Neutrophil (primary cell): ENCODE results near the gene FZD1.

ENCODE experiments used
- H3K27ac ChIP-seq: fragments of 200-600 bp; sonication (generic); 2 replicates; pipeline ENCODE4 v1.5.1; 2016; ENCODE audit warnings: mild to moderate bottlenecking, moderate library complexity
- H3K27me3 ChIP-seq: fragments of 200-600 bp; sonication (generic); 2 replicates; pipeline ENCODE4 v1.6.0; 2016; ENCODE audit warnings: mild to moderate bottlenecking
- H3K36me3 ChIP-seq: fragments of 200-600 bp; sonication (generic); 2 replicates; pipeline ENCODE4 v1.5.1; 2017
- H3K4me1 ChIP-seq, 2 experiments: fragments of 200-600 bp in 1 of 2; sonication (generic) in 1 of 2; 1 replicate in 1 of 2; 2 replicates in 1 of 2; pipeline versions ENCODE4 v1.5.1 to v1.6.1; 2013 to 2016; ENCODE audit warnings: low read depth in 1 of 2, low read length in 1 of 2, mild to moderate bottlenecking in 1 of 2, moderate library complexity in 1 of 2; ENCODE audit not compliant: control insufficient read depth in 1 of 2, insufficient read depth in 1 of 2
- H3K4me3 ChIP-seq, 2 experiments: fragments of 200-600 bp in 1 of 2; sonication (generic) in 1 of 2; 1 replicate in 1 of 2; 2 replicates in 1 of 2; pipeline ENCODE4 v1.5.1; 2013 to 2016; ENCODE audit warnings: low read depth in 1 of 2, low read length in 1 of 2, mild to moderate bottlenecking in 1 of 2, moderate library complexity in 1 of 2
- H3K9me3 ChIP-seq: fragments of 200-600 bp; sonication (generic); 2 replicates; pipeline ENCODE4 v1.5.1; 2016
- TF ChIP-seq, protein P1 (sequence below): fragments of 200-600 bp; sonication (generic); IDR thresholded peaks from 2 replicates; pipeline ENCODE4 v1.5.1; 2016; ENCODE audit warnings: antibody characterized with exemption

Gene FZD1

DNA sequence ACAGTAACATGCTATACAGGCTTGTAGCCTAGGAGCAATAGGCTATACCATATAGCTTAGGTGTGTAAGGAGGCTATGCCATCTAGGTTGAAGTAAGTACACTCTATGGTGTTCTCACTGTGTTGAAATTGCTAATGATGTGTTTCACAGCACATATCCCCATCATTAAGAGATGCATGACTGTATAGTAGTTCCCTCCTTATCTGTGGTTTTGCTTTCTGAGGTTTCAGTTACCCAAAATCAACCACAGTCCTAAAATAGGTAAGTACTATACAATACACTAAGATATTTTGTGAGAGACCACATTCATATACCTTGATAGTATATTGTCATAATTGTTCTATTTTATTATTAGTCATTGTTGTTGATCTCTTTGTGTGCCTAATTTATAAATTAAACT is 12.7 kb downstream of the FZD1 start:
- Histone ChIP-seq H3K36me3 (no peaks in the 10 kb centered on the region), H3K27me3 (no peaks in the 10 kb centered on the region), H3K4me3 (no peak overlapping the region), H3K9me3 (no peaks in the 10 kb centered on the region), H3K4me1 (no peaks in the 10 kb centered on the region), H3K27ac (no peak overlapping the region)
- TF ChIP-seq, protein P1, sequence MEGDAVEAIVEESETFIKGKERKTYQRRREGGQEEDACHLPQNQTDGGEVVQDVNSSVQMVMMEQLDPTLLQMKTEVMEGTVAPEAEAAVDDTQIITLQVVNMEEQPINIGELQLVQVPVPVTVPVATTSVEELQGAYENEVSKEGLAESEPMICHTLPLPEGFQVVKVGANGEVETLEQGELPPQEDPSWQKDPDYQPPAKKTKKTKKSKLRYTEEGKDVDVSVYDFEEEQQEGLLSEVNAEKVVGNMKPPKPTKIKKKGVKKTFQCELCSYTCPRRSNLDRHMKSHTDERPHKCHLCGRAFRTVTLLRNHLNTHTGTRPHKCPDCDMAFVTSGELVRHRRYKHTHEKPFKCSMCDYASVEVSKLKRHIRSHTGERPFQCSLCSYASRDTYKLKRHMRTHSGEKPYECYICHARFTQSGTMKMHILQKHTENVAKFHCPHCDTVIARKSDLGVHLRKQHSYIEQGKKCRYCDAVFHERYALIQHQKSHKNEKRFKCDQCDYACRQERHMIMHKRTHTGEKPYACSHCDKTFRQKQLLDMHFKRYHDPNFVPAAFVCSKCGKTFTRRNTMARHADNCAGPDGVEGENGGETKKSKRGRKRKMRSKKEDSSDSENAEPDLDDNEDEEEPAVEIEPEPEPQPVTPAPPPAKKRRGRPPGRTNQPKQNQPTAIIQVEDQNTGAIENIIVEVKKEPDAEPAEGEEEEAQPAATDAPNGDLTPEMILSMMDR, result no peak

DNA sequence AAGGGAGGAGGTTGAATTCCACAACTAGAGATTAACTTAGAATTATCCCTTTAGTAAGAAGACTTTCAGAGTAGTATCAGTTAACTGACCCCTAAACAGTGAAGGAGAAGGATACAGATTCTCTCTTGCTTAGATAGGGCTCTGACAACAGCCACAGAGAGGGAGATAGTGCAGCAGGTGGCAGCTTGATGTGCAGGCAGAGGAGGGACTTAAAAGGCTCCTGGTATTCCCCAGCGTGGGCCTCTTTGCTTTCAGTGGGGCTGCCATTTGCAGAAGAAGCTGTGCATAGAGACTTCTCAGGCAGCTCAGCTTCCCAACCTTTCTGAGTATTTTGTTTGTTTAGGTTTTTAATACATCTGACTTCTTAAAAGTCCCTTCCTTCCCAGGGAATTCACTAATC is 16.0 kb downstream of the FZD1 start:
- H3K27ac ChIP-seq, result no peak overlapping the region
- H3K27me3 ChIP-seq, result peaks cover 14% of the 10 kb centered on the region
- no peaks in the 10 kb centered on the region for H3K9me3 ChIP-seq
- TF ChIP-seq, protein P1, result no peak
- no peaks in the 10 kb centered on the region for H3K4me1 ChIP-seq
- no peaks in the 10 kb centered on the region for H3K36me3 ChIP-seq
- no peak overlapping the region for H3K4me3 ChIP-seq

DNA sequence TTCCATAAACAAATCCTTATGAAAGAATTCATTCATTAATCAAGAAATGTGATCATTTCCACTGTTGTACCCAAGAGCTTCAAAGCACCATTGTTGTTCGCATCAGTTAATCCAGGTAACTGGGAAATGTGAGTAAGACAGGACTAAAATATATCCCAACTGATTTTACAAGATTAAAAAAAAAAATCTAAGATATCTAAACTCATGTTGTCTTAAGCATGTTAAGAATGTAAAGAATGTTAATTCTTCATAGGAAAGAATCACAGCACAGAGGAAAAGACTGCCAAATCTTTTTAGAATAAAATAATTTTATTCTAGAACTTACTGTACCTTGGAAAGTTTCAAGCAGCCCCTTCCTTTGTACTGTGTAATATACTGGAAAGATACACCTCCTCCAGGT is 16.4 kb downstream of the FZD1 start:
- Histone ChIP-seq H3K36me3 (no peaks in the 10 kb centered on the region), H3K4me1 (no peaks in the 10 kb centered on the region), H3K9me3 (no peaks in the 10 kb centered on the region), H3K27me3 (peaks cover 14% of the 10 kb centered on the region), H3K4me3 (no peak overlapping the region), H3K27ac (no peak overlapping the region)
- TF ChIP-seq, protein P1, result no peak

DNA sequence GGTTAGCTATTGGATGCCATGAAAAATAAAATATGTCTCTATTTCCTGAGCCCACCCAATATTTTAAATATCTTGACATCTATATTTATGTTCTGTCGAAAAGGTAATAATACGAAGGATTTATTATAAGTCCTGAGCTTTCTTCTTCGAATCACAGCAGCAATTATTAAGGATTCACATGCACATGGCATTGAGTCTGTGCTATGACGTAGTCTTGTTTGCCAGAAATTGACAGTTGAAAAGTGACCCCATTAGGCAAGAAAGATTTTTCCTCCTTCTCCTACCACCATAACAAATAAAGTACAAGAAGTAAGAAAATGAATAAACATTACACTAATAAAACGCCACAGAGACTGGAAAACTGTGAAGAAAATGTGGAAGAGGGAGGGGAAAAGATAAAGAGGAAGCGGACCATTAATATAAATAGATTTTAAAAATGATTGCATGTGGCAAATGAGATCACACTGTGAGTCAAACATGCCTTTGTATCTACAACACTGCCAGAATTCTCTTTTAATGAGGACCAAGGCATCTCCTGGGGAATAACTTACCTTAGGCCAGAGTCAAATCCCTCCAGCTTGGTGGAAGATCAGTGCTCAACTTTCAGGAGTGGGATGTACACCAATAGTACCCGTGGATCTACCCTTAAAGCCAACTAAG is 21.6 kb downstream of the FZD1 start:
- H3K27me3 ChIP-seq, result peaks cover 14% of the 10 kb centered on the region
- H3K27ac ChIP-seq, result no peak overlapping the region
- no peaks in the 10 kb centered on the region for H3K4me1 ChIP-seq
- no peaks in the 10 kb centered on the region for H3K9me3 ChIP-seq
- no peaks in the 10 kb centered on the region for H3K36me3 ChIP-seq
- H3K4me3 ChIP-seq, result no peak overlapping the region
- TF ChIP-seq, protein P1, result no peak

DNA sequence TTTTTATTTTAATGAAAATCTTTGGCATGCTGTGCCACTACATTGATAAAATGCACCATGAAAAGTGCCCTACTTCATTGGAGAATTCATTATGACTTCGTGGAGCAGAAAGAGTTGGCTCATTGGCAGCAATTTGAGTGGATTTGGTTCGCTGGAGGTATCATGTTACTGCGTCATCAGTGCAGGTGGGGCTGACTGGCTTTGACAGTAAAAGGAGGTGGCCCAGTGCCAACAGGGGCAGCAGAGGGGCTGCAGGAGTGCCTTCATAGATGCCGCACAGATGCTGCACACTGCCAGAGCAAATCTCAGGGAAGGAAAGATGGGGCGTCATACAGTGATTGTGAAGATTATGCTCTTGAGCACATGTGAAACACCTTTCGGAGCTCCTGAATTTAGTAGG is 22.2 kb downstream of the FZD1 start:
- Histone ChIP-seq H3K27ac (no peak overlapping the region), H3K4me1 (no peaks in the 10 kb centered on the region), H3K4me3 (no peak overlapping the region), H3K36me3 (no peaks in the 10 kb centered on the region), H3K27me3 (peaks cover 14% of the 10 kb centered on the region), H3K9me3 (no peaks in the 10 kb centered on the region)
- TF ChIP-seq, protein P1, result no peak
